HCT116 (cell line): ENCODE measurements around the gene PPM1A.

Source experiments
- CEBPB ChIP-seq: IDR thresholded peaks from 2 replicates; pipeline ENCODE4 v1.6.1; 2012; ENCODE audit warnings: low read depth
- EZH2 ChIP-seq: fragments of 200-600 bp; sonication (generic); IDR thresholded peaks from 2 replicates; pipeline ENCODE4 v1.6.1; 2017; ENCODE audit warnings: antibody characterized with exemption, mixed run types
- EZH2phosphoT487 ChIP-seq: fragments of 200-600 bp; IDR thresholded peaks from 2 replicates; pipeline ENCODE4 v1.6.1; 2018; ENCODE audit warnings: antibody characterized with exemption, borderline replicate concordance
- JUND ChIP-seq: IDR thresholded peaks from 2 replicates; pipeline ENCODE4 v1.6.1; 2012
- POLR2A ChIP-seq: IDR thresholded peaks from 2 replicates; pipeline ENCODE4 v1.7.0; 2011; ENCODE audit warnings: borderline replicate concordance; ENCODE audit not compliant: insufficient read depth, insufficient read length; ENCODE audit errors: extremely low read depth
- POLR2AphosphoS5 ChIP-seq: IDR thresholded peaks from 2 replicates; pipeline ENCODE4 v1.6.1; 2011; ENCODE audit warnings: mild to moderate bottlenecking, low read depth, low read length, moderate library complexity
- RAD21 ChIP-seq: IDR thresholded peaks from 2 replicates; pipeline ENCODE4 v1.6.1; 2012; ENCODE audit warnings: low read depth, mild to moderate bottlenecking
- SIN3A ChIP-seq: IDR thresholded peaks from 2 replicates; pipeline ENCODE4 v1.6.1; 2012; ENCODE audit warnings: low read depth
- TCF7L2 ChIP-seq: IDR thresholded peaks from 2 replicates; pipeline ENCODE4 v1.7.0; 2011; ENCODE audit warnings: borderline replicate concordance, inconsistent platforms; ENCODE audit not compliant: insufficient read depth, insufficient read length; ENCODE audit errors: extremely low read depth
- ZFX ChIP-seq: fragments of 450-650 bp; IDR thresholded peaks from 2 replicates; pipeline ENCODE4 v1.6.1; 2017
- ZNF274 ChIP-seq: fragments of 200-500 bp; sonication (Bioruptor generic); IDR thresholded peaks from 2 replicates; pipeline ENCODE4 v1.6.1; 2014; ENCODE audit warnings: mild to moderate bottlenecking, low read depth, low read length, inconsistent platforms
- TF ChIP-seq, protein P1 (sequence below), 3 experiments: fragments of 200-600 bp in 1 of 3; sonication (generic) in 1 of 3; IDR thresholded peaks in 2 of 3; conservative IDR thresholded peaks in 1 of 3; 2 replicates each; pipeline ENCODE4 v1.5.1; 2012 to 2017; ENCODE audit warnings: low read depth in 2 of 3, low read length in 2 of 3, antibody characterized with exemption in 1 of 3, borderline replicate concordance in 1 of 3, control low read depth in 1 of 3, mild to moderate bottlenecking in 1 of 3, mixed read lengths in 1 of 3, mixed run types in 1 of 3, moderate library complexity in 1 of 3; ENCODE audit not compliant: insufficient read depth in 1 of 3
- TF ChIP-seq, protein P2 (sequence below): IDR thresholded peaks from 2 replicates; pipeline ENCODE4 v1.6.1; 2012; ENCODE audit warnings: low read depth

- TF ChIP-seq EZH2phosphoT487 (no peak), ZFX (no peak), POLR2AphosphoS5 (no peak), TCF7L2 (no peak), JUND (no peak), POLR2A (no peak), ZNF274 (no peak), CEBPB (no peak), SIN3A (no peak), RAD21 (no peak), EZH2 (no peak)
- TF ChIP-seq, protein P1, sequence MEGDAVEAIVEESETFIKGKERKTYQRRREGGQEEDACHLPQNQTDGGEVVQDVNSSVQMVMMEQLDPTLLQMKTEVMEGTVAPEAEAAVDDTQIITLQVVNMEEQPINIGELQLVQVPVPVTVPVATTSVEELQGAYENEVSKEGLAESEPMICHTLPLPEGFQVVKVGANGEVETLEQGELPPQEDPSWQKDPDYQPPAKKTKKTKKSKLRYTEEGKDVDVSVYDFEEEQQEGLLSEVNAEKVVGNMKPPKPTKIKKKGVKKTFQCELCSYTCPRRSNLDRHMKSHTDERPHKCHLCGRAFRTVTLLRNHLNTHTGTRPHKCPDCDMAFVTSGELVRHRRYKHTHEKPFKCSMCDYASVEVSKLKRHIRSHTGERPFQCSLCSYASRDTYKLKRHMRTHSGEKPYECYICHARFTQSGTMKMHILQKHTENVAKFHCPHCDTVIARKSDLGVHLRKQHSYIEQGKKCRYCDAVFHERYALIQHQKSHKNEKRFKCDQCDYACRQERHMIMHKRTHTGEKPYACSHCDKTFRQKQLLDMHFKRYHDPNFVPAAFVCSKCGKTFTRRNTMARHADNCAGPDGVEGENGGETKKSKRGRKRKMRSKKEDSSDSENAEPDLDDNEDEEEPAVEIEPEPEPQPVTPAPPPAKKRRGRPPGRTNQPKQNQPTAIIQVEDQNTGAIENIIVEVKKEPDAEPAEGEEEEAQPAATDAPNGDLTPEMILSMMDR (IDR thresholded peaks at IDR 0.05 in 2 of 3, conservative IDR thresholded peaks at IDR 0.05 in 1 of 3; ENCODE audit: borderline replicate concordance in 1 of 3, insufficient read depth in 1 of 3, low read depth in 2 of 3, low read length in 2 of 3): no peak
- TF ChIP-seq, protein P2, sequence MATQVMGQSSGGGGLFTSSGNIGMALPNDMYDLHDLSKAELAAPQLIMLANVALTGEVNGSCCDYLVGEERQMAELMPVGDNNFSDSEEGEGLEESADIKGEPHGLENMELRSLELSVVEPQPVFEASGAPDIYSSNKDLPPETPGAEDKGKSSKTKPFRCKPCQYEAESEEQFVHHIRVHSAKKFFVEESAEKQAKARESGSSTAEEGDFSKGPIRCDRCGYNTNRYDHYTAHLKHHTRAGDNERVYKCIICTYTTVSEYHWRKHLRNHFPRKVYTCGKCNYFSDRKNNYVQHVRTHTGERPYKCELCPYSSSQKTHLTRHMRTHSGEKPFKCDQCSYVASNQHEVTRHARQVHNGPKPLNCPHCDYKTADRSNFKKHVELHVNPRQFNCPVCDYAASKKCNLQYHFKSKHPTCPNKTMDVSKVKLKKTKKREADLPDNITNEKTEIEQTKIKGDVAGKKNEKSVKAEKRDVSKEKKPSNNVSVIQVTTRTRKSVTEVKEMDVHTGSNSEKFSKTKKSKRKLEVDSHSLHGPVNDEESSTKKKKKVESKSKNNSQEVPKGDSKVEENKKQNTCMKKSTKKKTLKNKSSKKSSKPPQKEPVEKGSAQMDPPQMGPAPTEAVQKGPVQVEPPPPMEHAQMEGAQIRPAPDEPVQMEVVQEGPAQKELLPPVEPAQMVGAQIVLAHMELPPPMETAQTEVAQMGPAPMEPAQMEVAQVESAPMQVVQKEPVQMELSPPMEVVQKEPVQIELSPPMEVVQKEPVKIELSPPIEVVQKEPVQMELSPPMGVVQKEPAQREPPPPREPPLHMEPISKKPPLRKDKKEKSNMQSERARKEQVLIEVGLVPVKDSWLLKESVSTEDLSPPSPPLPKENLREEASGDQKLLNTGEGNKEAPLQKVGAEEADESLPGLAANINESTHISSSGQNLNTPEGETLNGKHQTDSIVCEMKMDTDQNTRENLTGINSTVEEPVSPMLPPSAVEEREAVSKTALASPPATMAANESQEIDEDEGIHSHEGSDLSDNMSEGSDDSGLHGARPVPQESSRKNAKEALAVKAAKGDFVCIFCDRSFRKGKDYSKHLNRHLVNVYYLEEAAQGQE: no peak
Observed at GRCh38 chr14:60253649-60254048, 4.6 kb downstream of the PPM1A start.
